HG02884 (cell line): ENCODE measurements around the gene NAV2.

ENCODE experiments used
- ATAC-seq: cut with Tn5 transposase; IDR thresholded peaks from one replicate; pipeline ENCODE4 v1.9.1; 2021; ENCODE audit warnings: mild to moderate bottlenecking, moderate library complexity; ENCODE audit not compliant: unreplicated experiment

Gene NAV2

DNA sequence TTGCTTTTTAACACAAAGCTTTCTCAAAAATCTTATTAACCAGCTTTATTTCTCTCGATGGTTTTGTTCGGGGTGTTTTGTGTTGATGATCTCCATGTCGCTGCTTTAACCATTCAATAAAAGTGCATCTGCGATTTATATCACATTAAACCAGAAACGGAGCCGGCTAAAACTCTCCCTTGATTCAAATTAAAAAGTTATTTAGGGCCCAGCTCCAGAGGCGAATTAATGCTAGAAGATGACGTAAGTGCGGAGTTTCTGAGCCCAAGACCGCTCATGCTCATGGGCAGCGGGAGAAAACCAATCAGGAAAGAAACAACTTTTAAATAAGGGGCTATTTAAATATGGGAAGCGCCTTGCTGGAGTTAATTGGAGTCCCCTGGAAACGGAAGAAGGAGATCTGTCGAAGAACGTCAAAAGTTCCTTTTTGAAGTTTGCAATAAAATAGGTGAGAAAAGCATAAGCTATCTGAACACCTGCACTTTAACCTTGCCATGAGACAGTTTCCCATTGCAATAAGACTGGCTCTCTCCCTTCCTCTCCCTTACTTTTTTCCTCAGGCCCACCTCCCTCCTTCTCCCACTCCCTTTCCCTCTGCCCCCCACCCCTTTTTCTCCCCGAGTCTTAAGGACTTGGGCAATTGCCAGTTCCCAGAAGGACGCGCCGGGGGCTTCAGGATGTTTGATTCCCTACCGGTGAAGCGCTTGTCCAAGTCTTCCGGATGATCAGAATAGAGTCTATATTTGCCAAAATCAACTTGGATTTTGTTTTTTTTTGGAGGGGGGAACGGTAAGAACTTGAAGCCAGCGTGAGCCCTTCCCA, 449.5 kb downstream of the NAV2 start:
- ATAC-seq, result no peak

DNA sequence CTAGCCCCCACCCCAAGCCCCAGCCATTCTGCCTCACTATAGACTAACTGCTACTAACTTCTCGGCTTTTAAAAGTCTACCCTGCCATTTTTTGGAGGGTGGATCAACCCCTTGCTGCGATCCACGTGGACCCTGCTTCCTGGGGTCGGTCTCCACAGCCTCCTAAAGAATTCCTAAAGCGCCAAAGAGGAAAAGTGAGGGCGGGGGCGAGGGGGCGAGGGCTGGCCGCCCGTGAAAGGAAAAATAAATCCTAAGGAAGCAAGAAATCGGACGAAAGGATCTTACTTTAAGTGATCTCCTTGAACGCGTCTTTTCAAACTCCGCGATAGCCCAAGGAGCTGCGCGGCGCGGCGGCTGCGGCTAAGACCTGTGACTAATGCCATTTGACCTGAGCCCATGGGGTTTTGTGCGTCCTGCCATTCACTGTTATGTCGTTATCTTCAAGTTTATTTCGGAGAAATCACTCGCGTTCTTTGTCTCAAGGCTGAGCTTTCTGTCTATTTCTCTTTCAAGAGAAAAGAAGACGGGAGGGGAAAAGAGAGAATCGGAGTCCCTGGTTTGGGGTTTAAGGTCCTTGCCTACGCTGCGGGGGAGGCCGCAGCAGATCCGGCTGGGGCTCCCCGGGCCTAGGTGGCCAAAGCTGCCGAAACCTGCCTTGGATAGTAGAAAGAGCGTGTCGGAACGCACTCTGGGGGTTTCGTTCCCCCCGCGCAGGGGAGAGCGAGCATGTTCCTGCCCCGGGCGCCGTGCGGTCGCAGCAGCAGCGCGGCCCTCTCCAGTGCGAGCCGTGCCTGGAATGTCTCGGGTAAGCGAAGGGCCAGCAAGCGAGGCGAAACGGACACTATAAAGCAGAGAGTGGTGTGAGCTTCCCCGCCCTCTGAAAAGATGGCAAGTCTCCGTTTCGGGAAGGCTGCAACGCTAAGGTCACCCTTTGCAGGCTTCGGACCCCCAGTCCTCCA, 450.5 kb downstream of the NAV2 start:
- ATAC-seq, result no peak

DNA sequence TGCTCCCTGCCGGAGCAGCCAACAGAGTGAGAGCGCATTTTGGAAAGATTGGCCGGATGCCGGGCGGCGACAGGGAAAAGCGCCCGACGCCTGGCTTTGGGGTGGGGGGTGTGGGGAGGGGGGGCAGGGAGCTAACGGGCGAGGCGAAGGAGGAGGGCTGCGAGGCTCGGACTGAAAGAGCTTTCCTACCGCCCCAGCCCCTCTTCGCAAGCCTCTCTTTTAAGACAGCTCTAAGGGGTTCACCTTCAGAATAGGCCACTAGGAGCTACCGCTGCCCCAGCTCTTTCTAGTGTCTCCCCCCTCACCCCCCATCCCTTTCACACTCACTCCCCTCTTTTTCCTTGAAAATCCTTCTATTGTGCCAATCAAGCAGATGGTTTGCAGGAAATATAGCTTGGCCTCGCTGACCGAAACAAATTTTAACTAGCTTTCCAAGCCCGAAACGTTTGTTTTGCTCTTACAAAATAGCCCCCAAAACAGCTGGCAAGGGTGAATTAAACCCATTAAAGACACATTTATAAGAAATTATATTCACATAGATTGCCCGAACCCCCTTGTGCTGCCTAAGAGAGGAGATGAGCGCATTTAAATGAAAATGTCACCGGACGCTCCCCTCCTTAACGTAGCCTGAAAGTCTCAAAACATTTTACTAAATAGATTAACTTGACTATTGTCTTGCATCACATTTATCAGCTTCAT, 451.3 kb downstream of the NAV2 start:
- no peak for ATAC-seq
